Sigmoid colon (tissue), 7 donors: Measurements from ENCODE around the gene GMPR2. TPM values are rescaled to one million over a fixed set of nuclear protein-coding genes. Genes with fewer than 3 reads are reported as not detected.

Experiments used
- DNase-seq: peaks from one replicate; pipeline ENCODE4 v3.0.0-alpha.2; 2019
- H3K27ac ChIP-seq, 4 donors: fragments of 200-600 bp; sonication (generic); one replicate each; pipeline ENCODE4 v1.5.1; 2016 to 2019; ENCODE audit warnings: mild to moderate bottlenecking in 1 of 4
- H3K27me3 ChIP-seq, 3 donors: fragments of 200-600 bp; sonication (generic); one replicate each; pipeline ENCODE4 v1.5.1; 2019; ENCODE audit warnings: mild to moderate bottlenecking in 1 of 3
- H3K36me3 ChIP-seq, 4 donors: fragments of 200-600 bp; sonication (generic); one replicate each; pipeline ENCODE4 v1.5.1; 2016 to 2019
- H3K4me1 ChIP-seq, 4 donors: fragments of 200-600 bp; sonication (generic); one replicate each; pipeline ENCODE4 v1.5.1; 2017 to 2019
- H3K4me3 ChIP-seq, 4 donors: fragments of 200-600 bp; sonication (generic); one replicate each; pipeline ENCODE4 v1.5.1; 2017 to 2019; ENCODE audit warnings: mild to moderate bottlenecking in 2 of 4, moderate library complexity in 1 of 4
- H3K9me3 ChIP-seq, 4 donors: fragments of 200-600 bp in 3 of 4; sonication (generic) in 3 of 4; one replicate each; pipeline versions ENCODE4 v1.5.1 to v1.6.1; 2013 to 2019
- EP300 ChIP-seq, 4 donors: sonication (generic); formaldehyde crosslinking; IDR thresholded peaks; one replicate each; pipeline ENCODE4 v1.6.1; 2017; ENCODE audit warnings: antibody characterized with exemption in 4 of 4
- POLR2A ChIP-seq, 2 donors: fragments of 450-650 bp; IDR thresholded peaks; one replicate each; pipeline ENCODE4 v1.6.1; 2016; ENCODE audit warnings: antibody characterized with exemption in 2 of 2, mild to moderate bottlenecking in 2 of 2, moderate library complexity in 2 of 2
- POLR2AphosphoS5 ChIP-seq, 4 donors: sonication (generic); formaldehyde crosslinking; IDR thresholded peaks; one replicate each; pipeline ENCODE4 v1.6.1; 2017; ENCODE audit warnings: antibody characterized with exemption in 4 of 4
- WGBS, 2 donors: extraction: QIAGEN DNeasy Blood & Tissue Kit; methylation state at CpG; one replicate each; pipeline ENCODE4 v1.1.7; 2013; 5-methylcytosine and 5-hydroxymethylcytosine counted together
- intact Hi-C: fragments of 100-400 bp; cut with DNase I; formaldehyde crosslinking; loops from one replicate; pipeline ENCODE4 v1.15.1; 2023
- polyA plus RNA-seq, 3 donors: library from polyadenylated mRNA; stranded (reverse); fragments of 200-250 nt; gene quantifications; one replicate each; pipeline ENCODE4 v1.2.3, GENCODE V29; 2013
- total RNA-seq, 4 donors: library from RNA; depleted of rRNA; stranded (reverse); fragments of >200 nt; gene quantifications; one replicate each; pipeline ENCODE4 v1.1.0, GENCODE V29; 2016
- TF ChIP-seq, protein P1 (sequence below), 4 experiments: fragments of 450-650 bp in 3 of 4; fragments of 200-600 bp in 1 of 4; IDR thresholded peaks; one replicate each; pipeline ENCODE4 v1.5.1; 2016 to 2019; ENCODE audit warnings: antibody characterized with exemption in 4 of 4, mild to moderate bottlenecking in 3 of 4, moderate library complexity in 2 of 4
- donor health status: healthy with polysubstance abuse.
- donor health status: Bipolar disorder and iron deficiency.
- donor health status: healthy.

Gene GMPR2
- total and polyA plus RNA-seq, 7 donors: 44.3 to 97.1 (median 56.5) TPM

DNA sequence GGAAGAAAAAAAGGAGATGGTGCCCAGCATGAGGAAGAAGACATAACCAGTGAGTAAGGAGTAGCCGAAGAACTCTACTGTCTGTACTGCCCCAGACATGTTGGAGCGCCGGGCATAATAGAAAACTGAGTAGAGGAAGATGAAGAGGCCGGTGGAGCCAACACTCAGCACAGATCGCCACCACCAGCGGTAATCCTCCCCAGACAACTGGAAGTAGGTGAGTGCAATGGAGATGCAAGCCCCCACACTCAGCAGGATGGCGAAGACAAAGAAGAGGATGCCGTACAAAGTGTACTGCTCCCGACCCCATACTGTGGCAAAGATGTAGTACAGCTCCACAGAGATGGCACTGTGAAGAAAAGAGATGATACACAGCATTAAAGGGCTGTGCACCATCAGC is 43.3 kb upstream of the GMPR2 start:
- Histone ChIP-seq H3K4me1 (peaks cover 0 to 28% (median 24%) of the 10 kb centered on the region in 4 donors), H3K27ac (peak overlapping the region; percentile 73 to 84 (median 76)), H3K9me3 (no peaks in the 10 kb centered on the region), H3K36me3 (peaks cover 0 to 55% (median 34%) of the 10 kb centered on the region in 4 donors), H3K27me3 (no peaks in the 10 kb centered on the region), H3K4me3 (no peak overlapping the region)
- DNase-seq: no peak
- intact Hi-C loops: loop anchor here (2.0 kb wide), 1 partner anchor 29 kb away; the partner anchor contains the start of gene IRF9
- 95% methylated on average over 9 of the region's 9 CpGs for WGBS, 2 donors
- no peak for TF ChIP-seq POLR2AphosphoS5 (IDR thresholded peaks at IDR 0.05)
- TF ChIP-seq, protein P1, sequence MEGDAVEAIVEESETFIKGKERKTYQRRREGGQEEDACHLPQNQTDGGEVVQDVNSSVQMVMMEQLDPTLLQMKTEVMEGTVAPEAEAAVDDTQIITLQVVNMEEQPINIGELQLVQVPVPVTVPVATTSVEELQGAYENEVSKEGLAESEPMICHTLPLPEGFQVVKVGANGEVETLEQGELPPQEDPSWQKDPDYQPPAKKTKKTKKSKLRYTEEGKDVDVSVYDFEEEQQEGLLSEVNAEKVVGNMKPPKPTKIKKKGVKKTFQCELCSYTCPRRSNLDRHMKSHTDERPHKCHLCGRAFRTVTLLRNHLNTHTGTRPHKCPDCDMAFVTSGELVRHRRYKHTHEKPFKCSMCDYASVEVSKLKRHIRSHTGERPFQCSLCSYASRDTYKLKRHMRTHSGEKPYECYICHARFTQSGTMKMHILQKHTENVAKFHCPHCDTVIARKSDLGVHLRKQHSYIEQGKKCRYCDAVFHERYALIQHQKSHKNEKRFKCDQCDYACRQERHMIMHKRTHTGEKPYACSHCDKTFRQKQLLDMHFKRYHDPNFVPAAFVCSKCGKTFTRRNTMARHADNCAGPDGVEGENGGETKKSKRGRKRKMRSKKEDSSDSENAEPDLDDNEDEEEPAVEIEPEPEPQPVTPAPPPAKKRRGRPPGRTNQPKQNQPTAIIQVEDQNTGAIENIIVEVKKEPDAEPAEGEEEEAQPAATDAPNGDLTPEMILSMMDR (IDR thresholded peaks at IDR 0.05): no peak
- TF ChIP-seq EP300 (IDR thresholded peaks at IDR 0.05): no peak
- TF ChIP-seq POLR2A (IDR thresholded peaks at IDR 0.05): no peak

DNA sequence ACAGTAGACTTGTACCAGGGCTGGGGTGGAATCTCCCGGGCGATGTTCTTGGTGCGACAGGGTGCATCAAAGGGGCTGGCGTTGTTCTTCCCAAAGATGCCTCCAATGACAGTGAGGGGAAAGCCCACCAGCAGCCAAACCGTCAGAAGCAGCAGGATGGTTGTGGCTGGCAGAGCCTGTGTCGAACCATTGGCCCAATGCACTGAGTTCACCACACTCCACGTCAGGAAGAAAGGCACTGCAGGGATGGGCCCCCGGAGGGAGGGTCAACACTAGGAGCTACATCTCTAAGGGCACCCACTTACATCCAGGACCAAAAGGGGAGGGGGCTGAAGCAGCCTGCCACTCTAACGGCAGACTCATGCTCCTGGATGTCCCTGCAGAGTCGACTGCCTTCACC is 42.3 kb upstream of the GMPR2 start:
- intact Hi-C loops: no loop called here
- Histone ChIP-seq H3K36me3 (peaks cover 0 to 46% (median 28%) of the 10 kb centered on the region in 4 donors), H3K27ac (no peak overlapping the region), H3K4me3 (no peak overlapping the region), H3K9me3 (no peaks in the 10 kb centered on the region), H3K27me3 (no peaks in the 10 kb centered on the region), H3K4me1 (peaks cover 0 to 34% (median 29%) of the 10 kb centered on the region in 4 donors)
- DNase-seq: no peak
- no peak for TF ChIP-seq POLR2AphosphoS5 (IDR thresholded peaks at IDR 0.05)
- TF ChIP-seq, protein P1 (IDR thresholded peaks at IDR 0.05): no peak
- no peak for TF ChIP-seq POLR2A (IDR thresholded peaks at IDR 0.05)
- TF ChIP-seq EP300 (IDR thresholded peaks at IDR 0.05): no peak
- 93 to 96% methylated on average over 10 of the region's 10 CpGs for WGBS, 2 donors

DNA sequence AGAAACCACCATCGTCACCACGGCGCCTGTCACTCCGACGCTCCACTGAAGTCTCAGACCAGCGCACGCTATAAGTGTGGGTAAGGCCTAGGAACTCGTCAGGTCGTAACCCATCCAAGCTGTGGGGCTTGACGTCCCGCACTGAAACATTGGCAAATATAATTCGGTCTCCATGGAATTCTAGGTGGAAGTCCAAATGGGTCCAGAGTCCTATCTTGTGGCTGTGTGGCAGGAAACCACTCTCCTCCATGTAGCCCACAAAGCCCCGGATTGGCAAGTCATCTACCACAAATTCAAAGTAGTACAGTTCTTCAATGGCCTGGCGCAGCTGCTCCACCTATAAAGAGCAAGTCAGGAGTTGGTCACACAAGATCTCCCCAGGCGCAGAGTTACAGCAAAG is 39.8 kb upstream of the GMPR2 start:
- Histone ChIP-seq H3K36me3 (peaks cover 0 to 32% (median 16%) of the 10 kb centered on the region in 4 donors), H3K4me1 (peaks cover 0 to 41% (median 35%) of the 10 kb centered on the region in 4 donors), H3K27ac (no peak overlapping the region), H3K9me3 (no peaks in the 10 kb centered on the region), H3K27me3 (no peaks in the 10 kb centered on the region), H3K4me3 (no peak overlapping the region)
- intact Hi-C loops: no loop called here
- DNase-seq: no peak
- TF ChIP-seq POLR2AphosphoS5 (IDR thresholded peaks at IDR 0.05): no peak
- TF ChIP-seq, protein P1 (IDR thresholded peaks at IDR 0.05): no peak
- TF ChIP-seq POLR2A (IDR thresholded peaks at IDR 0.05): no peak
- no peak for TF ChIP-seq EP300 (IDR thresholded peaks at IDR 0.05)
- WGBS, 2 donors: 95 to 97% methylated on average over 15 of the region's 15 CpGs

DNA sequence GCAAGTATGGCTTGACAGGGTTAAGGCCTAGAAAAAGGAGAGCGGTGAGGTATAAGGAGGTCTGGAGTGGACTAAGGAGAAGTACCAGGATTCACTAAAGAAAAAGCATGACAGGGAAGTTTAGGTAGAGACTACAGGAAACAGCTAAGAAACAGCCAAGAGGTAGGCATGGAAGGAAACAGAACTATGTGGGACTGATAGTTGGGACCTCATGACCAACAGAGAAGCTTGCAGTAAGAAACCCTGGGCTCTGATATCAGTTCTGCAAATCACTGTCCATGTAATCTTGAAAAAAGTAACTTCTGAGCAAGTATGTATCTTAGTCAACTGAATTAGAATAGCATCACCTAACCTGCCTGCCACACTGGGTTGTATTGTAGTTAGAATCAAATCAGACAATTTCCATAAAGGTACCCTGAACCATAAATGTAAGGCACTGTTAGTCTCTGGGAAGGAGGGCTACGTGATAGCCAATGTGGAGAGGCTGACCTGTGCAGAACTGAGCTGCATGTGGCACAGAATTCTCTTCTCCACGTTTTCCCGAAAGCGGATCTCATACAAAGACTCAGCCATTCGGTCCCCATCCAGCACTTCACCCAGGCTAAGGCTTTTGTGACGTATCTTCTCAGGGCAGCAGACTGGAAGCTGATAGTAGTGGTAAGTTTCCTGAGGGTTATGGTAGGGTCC is 38.4 kb upstream of the GMPR2 start:
- no peak for DNase-seq
- Histone ChIP-seq H3K4me3 (peak overlapping the region; percentile 66 to 91 (median 84)), H3K36me3 (peaks cover 0 to 32% (median 16%) of the 10 kb centered on the region in 4 donors), H3K27me3 (no peaks in the 10 kb centered on the region), H3K4me1 (peaks cover 0 to 31% (median 26%) of the 10 kb centered on the region in 4 donors), H3K9me3 (no peaks in the 10 kb centered on the region), H3K27ac (peak overlapping the region; percentile 86 to 98 (median 96))
- 86 to 91% methylated on average over 7 of the region's 7 CpGs for WGBS, 2 donors
- no peak for TF ChIP-seq POLR2A (IDR thresholded peaks at IDR 0.05)
- intact Hi-C loops: loop anchor here (2.0 kb wide), 1 partner anchor 18 kb away; the partner anchor contains the start of gene CHMP4A

DNA sequence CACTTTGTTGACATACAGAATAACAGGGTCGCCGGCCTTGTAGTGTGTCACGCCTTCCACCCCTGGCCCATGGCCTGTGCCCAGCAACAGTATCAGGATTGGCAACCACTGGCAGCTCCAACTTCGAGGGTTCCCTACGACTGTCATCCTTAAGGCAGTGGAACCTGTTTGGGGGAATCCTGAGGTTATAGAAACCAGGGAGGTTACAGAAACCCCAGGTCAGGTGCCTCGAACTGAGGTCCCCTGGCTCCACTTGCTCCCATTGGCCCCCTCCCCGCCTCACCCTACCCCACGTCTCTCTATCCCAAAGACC is 37.9 kb upstream of the GMPR2 start:
- no peaks in the 10 kb centered on the region for H3K27me3 ChIP-seq
- intact Hi-C loops: loop anchor here (2.0 kb wide), 1 partner anchor 18 kb away; the partner anchor contains the start of gene CHMP4A
- WGBS, 2 donors: 42 to 56% methylated on average over 8 of the region's 8 CpGs
- peak overlapping the region; percentile 66 to 91 (median 84) for H3K4me3 ChIP-seq
- TF ChIP-seq, protein P1 (IDR thresholded peaks at IDR 0.05): no peak
- no peak for TF ChIP-seq POLR2AphosphoS5 (IDR thresholded peaks at IDR 0.05)
- H3K36me3 ChIP-seq: peaks cover 0 to 31% (median 16%) of the 10 kb centered on the region in 4 donors
- DNase-seq: no peak
- no peaks in the 10 kb centered on the region for H3K9me3 ChIP-seq
- peaks cover 0 to 31% (median 26%) of the 10 kb centered on the region in 4 donors for H3K4me1 ChIP-seq
- peak overlapping the region; percentile 86 to 98 (median 96) for H3K27ac ChIP-seq
